ENCODE data around the gene NPHS1.
"Not testable (repeated sequence)": the region's sequence is repeated elsewhere in the genome, so short reads cannot be mapped to it uniquely, and the experiment has no call there.

The NPHS1 gene

GRCh38 chr19:35811317-35812219 is 40.7 kb downstream of the NPHS1 start:
- no peak for DNase-seq

- DNase-seq, result no peak
Measured at GRCh38 chr19:35807633-35808032, 44.7 kb downstream of the NPHS1 start.

GRCh38 chr19:35806597-35806996 is 45.7 kb downstream of the NPHS1 start:
- no peak for DNase-seq

- no peak for DNase-seq
Measured at GRCh38 chr19:35805526-35806102, 46.7 kb downstream of the NPHS1 start.

- no peak for DNase-seq
Measured at GRCh38 chr19:35801828-35802227, 50.5 kb downstream of the NPHS1 start.

- peak; percentile 23 for DNase-seq
Measured at GRCh38 chr19:35797663-35798062, 54.6 kb downstream of the NPHS1 start.

GRCh38 chr19:35796645-35797542 is 55.4 kb downstream of the NPHS1 start:
- no peak for DNase-seq

- DNase-seq, result not testable (repeated sequence)
Measured at GRCh38 chr19:35795564-35795963, 56.7 kb downstream of the NPHS1 start.

GRCh38 chr19:35793381-35794165 is 58.7 kb downstream of the NPHS1 start:
- DNase-seq, result no peak

- no peak for DNase-seq
Measured at GRCh38 chr19:35792888-35793287, 59.4 kb downstream of the NPHS1 start.

GRCh38 chr19:35792312-35792711 is 60.0 kb downstream of the NPHS1 start:
- DNase-seq, result no peak

- no peak for DNase-seq
Measured at GRCh38 chr19:35791814-35792279, 60.5 kb downstream of the NPHS1 start.

- no peak for DNase-seq
Measured at GRCh38 chr19:35790981-35791813, 61.1 kb downstream of the NPHS1 start.

GRCh38 chr19:35789978-35790944 is 62.0 kb downstream of the NPHS1 start:
- no peak for DNase-seq

- DNase-seq, result no peak
Measured at GRCh38 chr19:35789195-35789977, 62.9 kb downstream of the NPHS1 start.

- DNase-seq, result no peak
Measured at GRCh38 chr19:35788205-35788960, 63.9 kb downstream of the NPHS1 start.

GRCh38 chr19:35787227-35787799 is 65.0 kb downstream of the NPHS1 start:
- DNase-seq, result no peak

Measured in midbrain (tissue), 1 donor.